Measurements from ENCODE around the gene CCDC60. TPM values are rescaled to one million over a fixed set of nuclear protein-coding genes. Genes with fewer than 3 reads are reported as not detected.

CCDC60 gene
- total and polyA plus RNA-seq, 10 of the 15 experiments (the other 5 are each of a cell fraction or from before 2014, with no cell fraction given): 0.19 TPM; not detected in 9

DNA sequence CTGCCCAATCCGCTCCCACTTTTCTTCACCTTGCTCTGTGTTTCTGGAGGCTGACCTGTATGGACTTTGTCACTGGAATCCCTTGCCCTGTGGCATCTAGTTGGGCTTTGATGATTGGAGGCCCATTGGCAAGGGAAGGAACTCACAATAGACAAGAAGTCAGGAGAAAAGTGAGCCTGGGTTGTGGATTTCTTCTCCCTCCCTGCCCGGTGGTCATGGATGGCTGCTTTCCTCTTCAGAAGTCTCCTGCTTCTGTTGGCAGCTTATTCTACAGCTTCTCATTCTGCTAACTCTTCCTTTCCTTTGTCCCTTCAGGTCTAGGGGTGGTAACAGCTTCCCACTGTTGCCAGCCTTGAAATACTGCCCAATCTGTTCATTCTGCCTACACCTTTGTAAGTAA, 13.9 kb upstream of the CCDC60 start:
- TF ChIP-seq PAX5 (IDR thresholded peaks at IDR 0.05; ENCODE audit: borderline replicate concordance, low read depth, low read length): peak; percentile 75
- TF ChIP-seq MEF2B (IDR thresholded peaks at IDR 0.05; ENCODE audit: partially characterized antibody, poor library complexity, severe bottlenecking): no peak
- SMC1A ChIA-PET (ENCODE audit: uncharacterized antibody, unreplicated experiment): no interaction called here
- H3K4me1 ChIP-seq (ENCODE audit: control insufficient read depth, insufficient read depth, low read length): no peaks in the 10 kb centered on the region
- RAD21 ChIA-PET (ENCODE audit: unreplicated experiment): no interaction called here
- DNase-seq (ENCODE audit: low read depth, low spot score): no peak
- intact Hi-C loops (cut with micrococcal nuclease; ENCODE audit: unreplicated experiment) (no loop called here), in situ Hi-C loops (cut with MboI) (no loop called here)
- CTCF ChIA-PET: no interaction called here
- H2AFZ ChIP-seq (ENCODE audit: control insufficient read depth, low read depth, low read length): no peak overlapping the region
- H3K4me3 ChIP-seq: no peak overlapping the region
- H4K20me1 ChIP-seq (ENCODE audit: control insufficient read depth, insufficient read depth): no peaks in the 10 kb centered on the region
- POLR2A ChIA-PET: no interaction called here
- no peak overlapping the region for H3K9ac ChIP-seq (ENCODE audit: control insufficient read depth, insufficient read depth, low read length)
- H3K79me2 ChIP-seq (ENCODE audit: control insufficient read depth, insufficient read depth, low read length): no peaks in the 10 kb centered on the region
- H3K4me2 ChIP-seq (ENCODE audit: control insufficient read depth, insufficient read depth): no peak overlapping the region
- no peak for ATAC-seq
- FAIRE-seq: no peak
- no peaks in the 10 kb centered on the region for H3K9me3 ChIP-seq (replicated peaks; ENCODE audit: control insufficient read depth, insufficient read depth, low read length)
- WGBS (ENCODE audit: insufficient coverage, insufficient replicate concordance, low lambda C conversion rate, missing lambda C conversion rate): 51% methylated on average over 2 of the region's 2 CpGs
- no TSS peak for BruUV-seq (replicated peaks)
- H3K27ac ChIP-seq (ENCODE audit: control insufficient read depth, insufficient read depth): no peak overlapping the region
- H3K27me3 ChIP-seq (replicated peaks in 1 of 2; ENCODE audit: control insufficient read depth in 2 of 2, insufficient read depth in 2 of 2, low read length in 1 of 2): no peaks in the 10 kb centered on the region; a peak in 1 of 4 replicates
- no peaks in the 10 kb centered on the region for H3K36me3 ChIP-seq (ENCODE audit: control insufficient read depth in 2 of 2, insufficient read depth in 2 of 2, low read length in 1 of 2)

DNA sequence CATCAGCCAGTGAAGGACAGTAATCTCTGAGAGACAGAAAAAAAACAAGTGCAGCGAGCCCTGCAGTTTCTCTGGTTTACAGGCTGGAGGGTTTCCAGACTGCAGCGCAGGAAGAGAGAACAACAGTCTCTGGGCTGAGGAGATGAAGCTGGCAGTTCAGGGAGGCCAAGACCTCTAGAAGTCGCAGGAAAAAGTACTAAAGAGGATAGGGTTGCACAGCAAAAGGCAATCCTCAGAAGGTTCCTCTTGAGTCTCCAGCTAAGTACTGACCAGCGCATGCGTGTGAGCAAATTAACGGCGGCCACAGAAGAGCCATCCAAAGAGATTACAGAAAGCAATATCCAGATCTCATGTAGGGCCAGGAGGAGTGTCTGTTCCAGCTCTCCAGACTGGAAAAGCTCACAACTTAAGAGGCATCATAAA, 12.2 kb upstream of the CCDC60 start:
- no peak overlapping the region for H3K27ac ChIP-seq (ENCODE audit: control insufficient read depth, insufficient read depth)
- no peak overlapping the region for H3K4me3 ChIP-seq
- RAD21 ChIA-PET (ENCODE audit: unreplicated experiment): no interaction called here
- H2AFZ ChIP-seq (ENCODE audit: control insufficient read depth, low read depth, low read length): no peak overlapping the region
- H3K4me1 ChIP-seq (ENCODE audit: control insufficient read depth, insufficient read depth, low read length): no peaks in the 10 kb centered on the region
- no peak overlapping the region for H3K9ac ChIP-seq (ENCODE audit: control insufficient read depth, insufficient read depth, low read length)
- SMC1A ChIA-PET (ENCODE audit: uncharacterized antibody, unreplicated experiment): interaction anchor here (0.6 kb wide), 1 partner anchor 12 kb away, joined by 3 read pairs; the partner anchor contains the start of gene CCDC60
- POLR2A ChIA-PET: no interaction called here
- H3K4me2 ChIP-seq (ENCODE audit: control insufficient read depth, insufficient read depth): no peak overlapping the region
- DNase-seq (ENCODE audit: low read depth, low spot score) (no peak), ATAC-seq (no peak), FAIRE-seq (no peak)
- no peaks in the 10 kb centered on the region for H3K36me3 ChIP-seq (ENCODE audit: control insufficient read depth in 2 of 2, insufficient read depth in 2 of 2, low read length in 1 of 2)
- H4K20me1 ChIP-seq (ENCODE audit: control insufficient read depth, insufficient read depth): no peaks in the 10 kb centered on the region
- in situ Hi-C loops (cut with MboI): no loop called here
- no peaks in the 10 kb centered on the region for H3K9me3 ChIP-seq (replicated peaks; ENCODE audit: control insufficient read depth, insufficient read depth, low read length)
- no peaks in the 10 kb centered on the region; a peak in 1 of 4 replicates for H3K27me3 ChIP-seq (replicated peaks in 1 of 2; ENCODE audit: control insufficient read depth in 2 of 2, insufficient read depth in 2 of 2, low read length in 1 of 2)
- intact Hi-C loops (cut with micrococcal nuclease; ENCODE audit: unreplicated experiment): no loop called here
- no peaks in the 10 kb centered on the region for H3K79me2 ChIP-seq (ENCODE audit: control insufficient read depth, insufficient read depth, low read length)
- BruUV-seq (replicated peaks): no TSS peak
- 59% methylated on average over 7 of the region's 7 CpGs for WGBS (ENCODE audit: insufficient coverage, insufficient replicate concordance, low lambda C conversion rate, missing lambda C conversion rate)
- CTCF ChIA-PET: no interaction called here
- no peak for TF ChIP-seq SPI1 (IDR thresholded peaks at IDR 0.05; ENCODE audit: borderline replicate concordance, insufficient read depth, low read depth, low read length)
- no peak for TF ChIP-seq SIX5 (IDR thresholded peaks at IDR 0.05; ENCODE audit: low read depth, low read length, severe bottlenecking)
- TF ChIP-seq MYB (IDR thresholded peaks at IDR 0.05; ENCODE audit: borderline replicate concordance, low read depth, low read length): no peak
- no peak for TF ChIP-seq CBX3 (IDR thresholded peaks at IDR 0.05; ENCODE audit: borderline replicate concordance, low read depth)
- no peak for TF ChIP-seq FOS (IDR thresholded peaks at IDR 0.05; ENCODE audit: borderline replicate concordance, extremely low read depth, insufficient read length)
- no peak for TF ChIP-seq WRNIP1 (IDR thresholded peaks at IDR 0.05; ENCODE audit: borderline replicate concordance, low read depth, low read length)
- TF ChIP-seq STAT3 (IDR thresholded peaks at IDR 0.05; ENCODE audit: low read depth, low read length): no peak
- no peak for TF ChIP-seq CHD1 (IDR thresholded peaks at IDR 0.05; ENCODE audit: low read depth, low read length)
- no peak for TF ChIP-seq NR2C2 (IDR thresholded peaks at IDR 0.05; ENCODE audit: borderline replicate concordance, control insufficient read depth, insufficient read length, low read depth)
- TF ChIP-seq, protein P1, sequence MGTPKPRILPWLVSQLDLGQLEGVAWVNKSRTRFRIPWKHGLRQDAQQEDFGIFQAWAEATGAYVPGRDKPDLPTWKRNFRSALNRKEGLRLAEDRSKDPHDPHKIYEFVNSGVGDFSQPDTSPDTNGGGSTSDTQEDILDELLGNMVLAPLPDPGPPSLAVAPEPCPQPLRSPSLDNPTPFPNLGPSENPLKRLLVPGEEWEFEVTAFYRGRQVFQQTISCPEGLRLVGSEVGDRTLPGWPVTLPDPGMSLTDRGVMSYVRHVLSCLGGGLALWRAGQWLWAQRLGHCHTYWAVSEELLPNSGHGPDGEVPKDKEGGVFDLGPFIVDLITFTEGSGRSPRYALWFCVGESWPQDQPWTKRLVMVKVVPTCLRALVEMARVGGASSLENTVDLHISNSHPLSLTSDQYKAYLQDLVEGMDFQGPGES (IDR thresholded peaks at IDR 0.05): no peak
- no peak for TF ChIP-seq ATF7 (IDR thresholded peaks at IDR 0.05; ENCODE audit: low read depth)
- TF ChIP-seq, protein P2, sequence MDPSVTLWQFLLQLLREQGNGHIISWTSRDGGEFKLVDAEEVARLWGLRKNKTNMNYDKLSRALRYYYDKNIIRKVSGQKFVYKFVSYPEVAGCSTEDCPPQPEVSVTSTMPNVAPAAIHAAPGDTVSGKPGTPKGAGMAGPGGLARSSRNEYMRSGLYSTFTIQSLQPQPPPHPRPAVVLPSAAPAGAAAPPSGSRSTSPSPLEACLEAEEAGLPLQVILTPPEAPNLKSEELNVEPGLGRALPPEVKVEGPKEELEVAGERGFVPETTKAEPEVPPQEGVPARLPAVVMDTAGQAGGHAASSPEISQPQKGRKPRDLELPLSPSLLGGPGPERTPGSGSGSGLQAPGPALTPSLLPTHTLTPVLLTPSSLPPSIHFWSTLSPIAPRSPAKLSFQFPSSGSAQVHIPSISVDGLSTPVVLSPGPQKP (IDR thresholded peaks at IDR 0.05; ENCODE audit: low read depth, low read length): no peak
- TF ChIP-seq, protein P3, sequence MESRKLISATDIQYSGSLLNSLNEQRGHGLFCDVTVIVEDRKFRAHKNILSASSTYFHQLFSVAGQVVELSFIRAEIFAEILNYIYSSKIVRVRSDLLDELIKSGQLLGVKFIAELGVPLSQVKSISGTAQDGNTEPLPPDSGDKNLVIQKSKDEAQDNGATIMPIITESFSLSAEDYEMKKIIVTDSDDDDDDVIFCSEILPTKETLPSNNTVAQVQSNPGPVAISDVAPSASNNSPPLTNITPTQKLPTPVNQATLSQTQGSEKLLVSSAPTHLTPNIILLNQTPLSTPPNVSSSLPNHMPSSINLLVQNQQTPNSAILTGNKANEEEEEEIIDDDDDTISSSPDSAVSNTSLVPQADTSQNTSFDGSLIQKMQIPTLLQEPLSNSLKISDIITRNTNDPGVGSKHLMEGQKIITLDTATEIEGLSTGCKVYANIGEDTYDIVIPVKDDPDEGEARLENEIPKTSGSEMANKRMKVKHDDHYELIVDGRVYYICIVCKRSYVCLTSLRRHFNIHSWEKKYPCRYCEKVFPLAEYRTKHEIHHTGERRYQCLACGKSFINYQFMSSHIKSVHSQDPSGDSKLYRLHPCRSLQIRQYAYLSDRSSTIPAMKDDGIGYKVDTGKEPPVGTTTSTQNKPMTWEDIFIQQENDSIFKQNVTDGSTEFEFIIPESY (IDR thresholded peaks at IDR 0.05): no peak

Measured in GM12878 (cell line).